ENCODE data around the gene UBALD1. TPM values are rescaled to one million over a fixed set of nuclear protein-coding genes. Genes with fewer than 3 reads are reported as not detected.

UBALD1 gene
- total RNA-seq, 1 experiment from 2014 or later: 45.9 TPM

- TF ChIP-seq REST (IDR thresholded peaks at IDR 0.05; ENCODE audit: low read depth): no peak
These were observed 38.7 kb downstream of the UBALD1 start (continued) for GRCh38 chr16:4576008-4576407.

DNA sequence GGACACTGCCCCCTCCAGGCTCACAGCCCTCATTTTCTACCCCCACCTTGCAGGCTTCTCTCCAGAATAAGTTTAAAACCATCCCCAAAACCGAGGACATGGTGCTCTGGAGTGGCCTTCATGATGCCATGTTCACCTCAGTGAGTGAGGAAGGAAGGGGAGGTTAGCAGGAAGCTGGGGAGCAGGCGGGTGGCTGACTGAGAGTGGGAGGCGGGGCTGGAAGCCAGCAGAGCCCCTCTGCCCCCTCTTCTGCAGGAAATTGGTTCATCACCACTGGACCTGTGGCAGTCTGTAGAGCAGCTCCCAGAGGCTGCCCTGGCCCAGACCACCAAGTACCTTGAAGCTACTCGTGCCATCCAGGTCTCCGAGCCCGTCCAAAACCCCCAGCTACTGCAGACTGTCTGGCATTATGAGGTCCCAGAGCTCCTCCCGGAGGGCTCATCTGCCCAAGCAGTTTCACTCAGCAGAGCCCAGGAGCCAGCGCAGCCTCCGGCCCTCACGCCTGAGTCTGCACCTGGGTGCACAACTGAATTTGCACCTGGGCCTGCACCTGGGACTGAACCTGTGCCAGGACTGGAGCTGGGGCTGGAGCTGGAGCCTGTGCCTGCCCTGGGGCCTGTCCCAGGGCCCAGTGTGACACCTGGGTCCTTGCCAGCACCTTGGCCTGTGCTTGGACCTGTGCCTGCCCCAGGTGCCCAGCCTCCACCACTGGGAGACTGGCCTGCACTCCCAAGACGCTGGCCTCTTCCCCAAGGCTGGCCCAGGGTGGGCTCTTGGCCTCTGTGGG, 39.6 kb downstream of the UBALD1 start:
- BruUV-seq (replicated peaks): no TSS peak
- ChIA-PET CTCF (interaction anchor here (1.1 to 1.3 kb wide), 2 partner anchors 11 to 26 kb away, joined by 4 to 6 read pairs; no protein-coding TSS in a partner anchor), RAD21 (ENCODE audit: low non-redundant PET in 1 of 2, low total read pairs in 2 of 2, uncharacterized antibody in 2 of 2, unreplicated experiment in 2 of 2) (no interaction called here), POLR2A (no interaction called here)
- no peak for DNase-seq (ENCODE audit: low read depth, low spot score)
- no peak overlapping the region for H2AFZ ChIP-seq (ENCODE audit: low read depth, low read length, poor library complexity, severe bottlenecking)
- H3K9ac ChIP-seq (ENCODE audit: low read length): no peak overlapping the region
- intact Hi-C loops (cut with micrococcal nuclease): no loop called here
- H3K9me3 ChIP-seq (ENCODE audit: control insufficient read depth in 1 of 2, insufficient read depth in 1 of 2, low read depth in 1 of 2, low read length in 2 of 2): no peaks in the 10 kb centered on the region
- H4K20me1 ChIP-seq (ENCODE audit: insufficient read depth): no peaks in the 10 kb centered on the region
- H3K36me3 ChIP-seq (ENCODE audit: control insufficient read depth in 1 of 2, insufficient read depth in 2 of 2, low read length in 2 of 2): no peaks in the 10 kb centered on the region
- no peaks in the 10 kb centered on the region for H3K9me2 ChIP-seq (ENCODE audit: insufficient read depth)
- H3K27me3 ChIP-seq (ENCODE audit: insufficient read depth, low read length): no peaks in the 10 kb centered on the region
- no peaks in the 10 kb centered on the region for H3K4me1 ChIP-seq (ENCODE audit: control insufficient read depth in 1 of 2, insufficient read depth in 2 of 2, low read length in 2 of 2)
- no peak overlapping the region for H3K27ac ChIP-seq (ENCODE audit: low read depth, low read length)
- no peak overlapping the region for H3K4me2 ChIP-seq (ENCODE audit: low read length)
- ATAC-seq: 0 out of 2 replicates have a peak, but pooled peaks have one; percentile 25
- TF ChIP-seq SP1 (IDR thresholded peaks at IDR 0.05; ENCODE audit: low read depth) (no peak), CEBPB (IDR thresholded peaks at IDR 0.05; ENCODE audit: low read depth) (no peak), MAX (IDR thresholded peaks at IDR 0.05) (no peak), SIN3A (IDR thresholded peaks at IDR 0.05; ENCODE audit: low read depth) (no peak), ZNF274 (IDR thresholded peaks at IDR 0.05; ENCODE audit: low read depth, low read length) (no peak), EGR1 (IDR thresholded peaks at IDR 0.05; ENCODE audit: low read depth) (no peak), ZFX (IDR thresholded peaks at IDR 0.05) (no peak), TCF7L2 (IDR thresholded peaks at IDR 0.05; ENCODE audit: borderline replicate concordance, extremely low read depth, insufficient read depth, insufficient read length) (no peak), SRF (IDR thresholded peaks at IDR 0.05; ENCODE audit: low read depth) (no peak), RAD21 (IDR thresholded peaks at IDR 0.05; ENCODE audit: low read depth) (no peak), FOSL1 (IDR thresholded peaks at IDR 0.05; ENCODE audit: low read depth) (no peak), EZH2phosphoT487 (IDR thresholded peaks at IDR 0.05; ENCODE audit: borderline replicate concordance) (no peak), CTCF (IDR thresholded peaks at IDR 0.05 in 2 of 3, conservative IDR thresholded peaks at IDR 0.05 in 1 of 3; ENCODE audit: borderline replicate concordance in 1 of 3, insufficient read depth in 1 of 3, low read depth in 2 of 3, low read length in 2 of 3) (no peak; a peak in 1 of 6 replicates), YY1 (IDR thresholded peaks at IDR 0.05; ENCODE audit: extremely low read depth, insufficient replicate concordance, low read depth, low read length) (no peak), EZH2 (IDR thresholded peaks at IDR 0.05) (no peak), CBX3 (IDR thresholded peaks at IDR 0.05; ENCODE audit: low read depth) (no peak), ELF1 (IDR thresholded peaks at IDR 0.05; ENCODE audit: borderline replicate concordance, low read depth) (no peak)
- TF ChIP-seq, protein P1, sequence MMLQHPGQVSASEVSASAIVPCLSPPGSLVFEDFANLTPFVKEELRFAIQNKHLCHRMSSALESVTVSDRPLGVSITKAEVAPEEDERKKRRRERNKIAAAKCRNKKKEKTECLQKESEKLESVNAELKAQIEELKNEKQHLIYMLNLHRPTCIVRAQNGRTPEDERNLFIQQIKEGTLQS (IDR thresholded peaks at IDR 0.05): no peak
- no peak overlapping the region for H3K4me3 ChIP-seq (replicated peaks in 1 of 2; ENCODE audit: low read depth in 1 of 2, low read length in 2 of 2)
- no peaks in the 10 kb centered on the region for H3K79me2 ChIP-seq (ENCODE audit: insufficient read depth, low read length)

Measured in HCT116 (cell line).